NCI-H1436 treated with DMSO at 0.1 percent for 48 hours (cell line): ENCODE results near the gene SHANK1.

Experiments used
- DNase-seq: peaks from one replicate; lab custom pipeline; 2025; lab: John Stamatoyannopoulos, UW

The SHANK1 gene

DNA sequence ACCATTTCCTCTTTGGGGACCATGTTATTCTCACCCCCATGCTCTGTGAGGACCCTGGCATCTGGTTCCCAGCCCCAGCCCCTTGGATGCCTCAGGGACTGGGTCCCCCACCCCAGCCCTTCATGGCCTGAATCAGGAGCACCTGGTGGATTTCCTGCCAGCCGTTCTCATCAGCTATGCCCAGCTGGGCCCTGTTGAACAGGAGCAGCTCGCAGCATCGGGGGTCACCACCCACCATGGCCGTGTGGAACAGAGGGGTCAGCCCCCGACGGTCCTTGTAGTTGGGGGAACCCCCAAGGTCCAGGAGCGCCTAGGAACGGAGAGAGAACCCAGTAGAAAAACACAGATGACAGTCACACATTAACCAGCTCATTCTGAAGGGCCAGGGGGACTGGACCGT is 7.8 kb downstream of the SHANK1 start:
- no peak for DNase-seq

DNA sequence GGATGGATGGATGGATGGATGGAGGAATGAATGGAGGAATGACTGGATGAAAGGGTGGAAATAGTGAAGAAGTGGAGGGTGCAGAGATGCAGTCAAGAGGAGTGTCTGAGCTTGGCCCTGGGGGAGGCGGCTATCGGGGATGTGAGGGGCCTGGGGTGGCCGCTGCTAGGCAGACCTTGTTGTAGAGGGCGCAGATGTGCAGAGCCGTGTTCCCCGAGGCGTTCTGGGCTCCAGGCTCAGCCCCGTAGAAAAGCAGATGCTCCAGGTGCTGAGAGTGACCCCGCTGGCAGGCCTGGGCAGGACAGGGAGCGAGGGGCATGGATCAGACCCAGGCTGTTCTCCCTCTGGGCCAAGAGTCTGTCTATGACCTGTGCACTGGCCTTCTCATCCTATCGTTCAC is 8.4 kb downstream of the SHANK1 start:
- DNase-seq: no peak

DNA sequence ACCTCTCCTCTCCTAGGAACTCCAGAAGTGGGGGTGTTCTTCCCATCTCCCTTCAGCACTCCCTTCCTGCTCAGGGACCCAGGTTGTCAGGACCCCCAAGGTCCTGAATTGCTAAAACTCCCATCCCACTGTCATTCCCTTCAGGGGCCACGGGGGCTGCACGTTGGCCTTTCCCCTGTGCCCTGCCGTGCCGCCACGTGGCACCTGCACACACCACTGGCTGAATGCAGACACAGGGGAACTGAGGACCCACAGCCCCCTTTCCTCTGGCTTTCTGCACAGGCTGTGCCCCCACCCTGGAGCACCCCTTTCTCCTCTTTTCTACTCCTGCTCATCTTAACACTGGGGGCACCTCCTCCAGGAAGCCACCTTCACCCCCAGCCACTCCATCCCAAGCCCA is 9.0 kb downstream of the SHANK1 start:
- no peak for DNase-seq

DNA sequence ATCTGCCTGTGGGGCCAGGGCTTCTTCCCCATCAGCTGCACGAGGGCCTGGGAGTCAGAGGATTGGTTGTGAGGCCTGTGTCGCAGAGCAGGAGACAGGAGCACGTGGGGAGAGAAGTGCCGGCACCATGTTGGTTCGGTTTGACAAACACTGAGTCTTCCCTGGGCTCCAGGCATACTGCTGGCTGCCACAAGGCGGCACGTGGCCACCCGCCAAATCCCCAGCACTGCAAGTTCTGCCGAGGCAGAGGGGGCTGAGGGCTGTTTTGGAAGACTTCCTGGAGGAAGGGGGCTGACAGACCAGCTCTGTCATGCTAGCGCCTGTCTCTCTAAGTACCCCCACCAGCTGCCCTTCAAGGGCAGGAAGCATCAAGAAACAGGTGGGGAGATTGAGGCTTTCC is 9.5 kb downstream of the SHANK1 start:
- DNase-seq: no peak

GRCh38 chr19:50708179-50708879 is 11.3 kb downstream of the SHANK1 start:
- DNase-seq: no peak

GRCh38 chr19:50706387-50706786 is 13.2 kb downstream of the SHANK1 start:
- DNase-seq: no peak

- no peak for DNase-seq
Measured at GRCh38 chr19:50705422-50706019, 14.1 kb downstream of the SHANK1 start.

DNA sequence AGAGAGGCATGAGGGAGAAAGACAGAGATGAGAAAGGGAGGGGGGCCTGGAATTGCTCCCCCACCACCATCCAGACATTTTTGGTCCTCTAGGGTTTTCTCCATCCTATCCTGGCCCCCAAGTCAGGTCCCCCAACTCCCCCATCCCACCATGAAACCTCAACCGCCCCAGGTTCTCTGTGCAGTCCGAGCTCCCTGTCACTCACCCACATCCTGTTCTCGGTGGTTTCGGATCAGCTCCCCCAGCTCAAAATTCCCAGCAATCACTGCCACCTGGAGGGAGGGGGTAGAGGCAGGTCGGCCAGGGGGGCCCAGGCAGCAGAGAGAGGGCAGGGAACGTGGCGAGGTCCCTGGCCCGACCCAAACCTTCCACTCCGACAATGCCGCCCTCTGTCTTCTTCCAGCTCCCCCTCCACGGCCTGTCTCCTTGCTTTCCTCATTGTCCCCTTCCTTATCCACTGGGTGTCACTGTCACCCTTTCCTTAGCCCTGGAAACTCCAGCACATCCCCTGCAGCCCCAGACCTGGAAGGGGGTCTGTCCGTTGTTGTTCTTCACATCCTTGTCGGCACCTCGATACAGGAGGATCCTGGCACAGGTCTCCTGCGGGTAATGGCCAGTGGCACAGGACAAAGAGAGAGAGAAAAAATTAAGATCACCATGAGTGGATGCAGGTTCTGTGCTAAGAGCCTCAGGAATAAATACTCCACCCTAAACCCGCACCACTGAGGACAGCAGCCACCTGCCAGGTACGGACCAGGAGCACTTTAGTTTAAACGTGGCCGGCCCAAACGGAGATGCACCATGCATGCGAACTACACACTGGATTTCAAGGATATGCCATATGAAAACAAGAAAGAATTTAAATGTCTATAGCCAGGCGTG is 15.4 kb downstream of the SHANK1 start:
- DNase-seq: no peak

GRCh38 chr19:50702871-50703829 is 16.5 kb downstream of the SHANK1 start:
- no peak for DNase-seq

- no peak for DNase-seq
Measured at GRCh38 chr19:50702158-50702870, 17.3 kb downstream of the SHANK1 start.

- no peak for DNase-seq
Measured at GRCh38 chr19:50701367-50701985, 18.1 kb downstream of the SHANK1 start.

DNA sequence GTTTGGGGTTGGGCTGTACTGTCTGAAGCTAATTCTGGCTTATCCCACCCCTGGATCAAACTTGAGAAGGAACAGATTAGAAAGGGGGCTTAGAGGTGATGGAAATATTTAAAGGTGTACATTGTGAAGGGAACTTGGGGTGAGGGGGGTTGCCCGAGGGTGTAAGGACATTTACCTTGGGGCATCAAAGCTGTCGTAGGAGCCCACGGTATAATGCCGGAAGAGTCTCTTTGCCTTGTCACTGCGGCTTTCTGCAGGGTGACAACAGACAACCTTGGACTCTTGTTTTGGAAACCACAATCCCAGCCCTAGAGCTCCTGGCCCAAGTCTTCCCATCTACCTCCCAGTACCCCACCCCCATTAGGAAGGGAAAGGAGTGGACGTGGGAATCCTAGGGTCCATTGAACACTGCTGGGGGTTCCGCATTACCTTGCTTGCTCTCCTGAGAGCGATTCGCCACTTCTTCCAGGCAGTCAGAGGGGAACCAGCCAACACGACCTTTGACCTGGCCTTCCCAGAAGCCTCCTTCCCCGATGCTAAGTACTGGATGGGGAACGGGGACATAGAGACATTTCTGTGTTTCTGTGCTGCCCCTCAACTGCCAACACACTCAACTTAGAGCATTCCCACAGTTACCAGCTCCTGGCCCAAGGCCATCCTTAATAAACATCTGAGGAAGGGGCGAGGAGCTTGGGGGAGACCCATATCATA is 22.0 kb downstream of the SHANK1 start:
- DNase-seq: no peak

DNA sequence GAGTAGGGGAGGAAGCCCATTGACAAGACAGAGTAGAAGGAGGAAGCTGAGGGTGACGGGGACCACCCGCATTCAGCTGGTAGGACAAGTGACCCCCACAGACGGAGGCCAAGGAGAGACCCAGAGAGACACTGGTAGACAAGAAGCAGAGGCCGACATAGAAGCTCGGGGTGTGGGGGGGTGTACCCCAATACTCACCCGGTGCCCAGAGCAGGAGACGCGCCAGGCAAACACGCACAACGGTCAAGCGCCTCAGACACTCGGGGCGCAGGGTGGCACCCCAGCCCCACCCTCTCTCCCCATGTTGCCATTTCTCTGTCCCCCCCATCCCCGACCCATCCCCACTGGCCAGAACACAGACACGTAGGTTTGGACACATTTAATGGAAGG is 23.5 kb downstream of the SHANK1 start:
- no peak for DNase-seq

DNA sequence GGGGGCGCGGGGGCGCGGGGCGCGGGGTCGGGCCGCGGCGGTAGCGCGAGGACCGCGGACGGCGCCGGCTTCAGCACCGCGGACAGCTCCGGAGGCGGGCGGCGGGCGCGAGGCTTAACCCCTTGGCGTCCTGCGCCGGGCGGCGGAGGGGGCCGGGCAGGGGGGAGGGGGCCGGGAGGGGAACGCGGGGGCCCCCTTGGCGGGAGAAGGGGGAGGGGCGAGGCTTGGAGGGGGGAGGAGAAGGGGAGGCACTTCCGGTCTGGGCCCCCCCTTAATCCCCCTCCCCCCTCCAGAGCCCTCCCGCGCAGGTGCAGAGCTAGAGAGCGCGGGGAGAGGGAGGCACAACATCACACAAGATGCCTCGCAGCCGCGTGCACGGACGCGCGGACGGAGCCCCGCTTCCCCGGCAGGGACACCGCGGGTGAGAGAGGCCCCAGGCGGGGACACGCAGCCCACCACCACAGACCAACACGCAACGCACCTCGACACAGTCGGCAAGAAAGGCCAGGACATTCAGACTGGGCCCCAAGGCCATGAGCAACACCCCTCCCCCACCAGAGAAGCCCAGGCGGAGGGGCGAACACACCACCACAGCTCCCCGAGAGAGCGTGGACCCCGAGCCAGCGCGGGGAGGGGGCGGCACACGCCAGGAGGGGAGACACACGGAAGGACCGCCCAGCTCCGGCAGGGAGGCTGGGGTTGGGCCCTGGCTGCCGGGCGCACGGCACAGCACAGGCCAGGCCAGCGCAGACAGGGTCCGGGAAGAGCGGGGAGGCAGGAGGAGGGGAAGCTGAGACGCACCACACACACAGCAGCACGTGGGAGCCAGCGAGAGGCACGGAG is 24.1 kb downstream of the SHANK1 start:
- DNase-seq: no peak

GRCh38 chr19:50694815-50695145 is 24.8 kb downstream of the SHANK1 start:
- no peak for DNase-seq

DNA sequence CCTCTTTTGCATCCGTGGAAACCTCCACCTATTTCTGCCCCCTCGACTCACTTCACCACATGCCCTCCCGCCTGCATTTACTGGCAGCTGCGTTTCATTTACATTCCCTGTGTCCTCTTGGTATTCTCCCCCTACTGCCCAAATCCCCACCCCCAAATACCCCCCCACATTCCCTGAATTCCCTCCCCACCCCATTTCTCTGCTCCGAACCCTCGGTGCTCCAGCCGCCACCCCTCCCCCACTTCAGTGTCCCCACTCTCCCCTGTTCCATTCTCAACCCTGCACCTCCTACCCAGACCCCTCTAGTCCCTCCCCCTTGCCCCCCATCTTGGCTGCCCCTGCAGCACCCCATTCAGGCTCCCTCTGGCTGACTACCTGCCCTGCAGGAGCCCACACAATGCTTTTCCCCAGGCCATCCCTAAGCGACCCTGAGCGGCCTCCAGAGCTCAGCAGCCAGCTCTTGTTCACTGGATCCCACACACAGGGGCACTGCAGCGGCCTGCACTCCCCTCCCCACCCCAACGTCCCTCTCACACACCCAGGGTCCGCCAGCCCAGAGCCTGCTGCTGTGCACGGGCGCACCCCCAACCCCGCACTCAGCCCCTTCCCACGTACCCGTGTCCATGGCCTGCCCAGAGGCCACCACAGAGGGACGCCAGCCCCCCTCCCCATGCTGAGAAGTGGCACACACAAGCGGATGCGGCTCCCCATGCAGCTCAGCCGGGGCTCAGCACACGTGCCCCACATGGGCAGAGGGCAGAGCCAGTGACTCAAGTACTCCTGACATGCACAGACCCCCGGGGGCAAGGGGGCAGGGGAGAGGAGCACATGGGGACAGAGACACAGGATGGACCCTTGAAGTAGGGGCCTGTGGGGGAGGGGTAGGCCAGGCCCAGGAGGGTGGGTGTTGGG is 26.3 kb downstream of the SHANK1 start:
- DNase-seq: no peak

GRCh38 chr19:50690439-50690838 is 29.2 kb downstream of the SHANK1 start:
- DNase-seq: no peak

- no peak for DNase-seq
Measured at GRCh38 chr19:50688766-50689165, 30.8 kb downstream of the SHANK1 start.
